Iris pigment epithelial cell (primary cell): ENCODE measurements around the gene BACE1-AS.
"Not testable (repeated sequence)": the region's sequence is repeated elsewhere in the genome, so short reads cannot be mapped to it uniquely, and the experiment has no call there.

Source experiments
- DNase-seq: peaks from one replicate; pipeline ENCODE4 v3.0.0-alpha.2; 2011; ENCODE audit warnings: low read depth

BACE1-AS gene

DNA sequence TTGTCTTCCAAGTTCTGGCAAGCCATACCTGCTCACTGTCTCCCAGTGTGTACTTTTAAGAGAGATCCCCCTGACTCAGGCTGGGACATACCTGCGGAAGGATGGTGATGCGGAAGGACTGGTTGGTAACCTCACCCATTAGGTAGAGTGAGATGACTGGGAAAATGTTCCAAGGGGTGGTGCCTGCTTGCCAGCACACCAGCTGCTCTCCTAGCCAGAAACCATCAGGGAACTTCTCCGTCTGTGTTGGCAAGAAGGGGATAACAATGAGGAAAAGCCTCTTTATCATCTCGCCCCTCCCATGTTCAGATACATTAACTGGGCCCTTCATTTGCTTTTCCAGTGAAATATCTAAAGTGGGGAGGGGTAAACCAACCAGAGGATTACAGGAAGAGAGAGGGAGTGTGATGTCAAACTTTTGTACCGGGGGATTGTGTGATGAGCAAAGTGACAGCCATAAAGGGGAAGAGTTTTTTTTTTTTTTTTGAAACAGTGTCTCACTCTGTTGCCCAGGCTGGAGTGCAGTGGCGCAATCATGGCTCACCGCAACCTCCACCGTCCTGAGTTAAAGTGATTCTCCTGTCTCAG is at the start of gene BACE1-AS:
TSS of gene BACE1-AS (plus strand) at position 538 of the 588 bp plus-strand sequence.
- no peak for DNase-seq

DNA sequence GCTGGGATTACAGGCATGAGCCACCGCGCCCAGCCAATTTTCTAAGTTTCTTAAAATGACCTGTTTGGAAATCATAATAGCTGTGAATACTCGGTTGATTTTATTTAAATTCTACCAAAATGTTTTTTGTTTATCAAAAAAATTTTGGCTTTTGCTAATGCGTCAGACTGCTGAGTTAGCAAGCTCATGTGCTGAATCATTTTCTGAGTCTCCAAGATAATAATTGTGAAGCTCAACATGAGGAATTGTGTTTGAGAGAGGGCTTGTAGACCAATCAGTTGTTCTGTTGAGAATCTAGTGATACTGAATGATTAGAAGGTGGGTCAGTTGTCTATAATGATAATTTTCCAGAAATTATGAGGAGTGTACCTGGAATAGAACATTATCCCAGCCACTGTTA is 42.8 kb upstream of the BACE1-AS start:
- no peak for DNase-seq

DNA sequence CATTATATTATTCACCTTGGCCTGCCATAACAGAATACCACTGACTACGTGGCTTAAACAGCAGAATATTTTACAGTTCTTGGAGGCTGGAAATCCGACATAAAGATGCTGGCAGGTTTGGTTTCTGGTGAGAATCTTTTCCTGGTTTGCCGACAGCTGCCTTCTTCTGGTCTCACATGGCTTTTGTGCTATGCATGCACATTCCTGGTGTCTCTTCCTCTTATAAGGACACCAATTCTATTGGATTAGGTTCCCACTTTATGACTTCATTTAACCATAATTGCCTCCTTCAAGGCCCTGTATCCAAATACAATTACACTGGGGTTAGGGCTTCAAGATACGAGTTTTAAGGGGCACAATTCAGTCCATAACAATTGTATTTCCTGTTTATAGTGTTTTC is 41.6 kb upstream of the BACE1-AS start:
- DNase-seq: no peak

DNA sequence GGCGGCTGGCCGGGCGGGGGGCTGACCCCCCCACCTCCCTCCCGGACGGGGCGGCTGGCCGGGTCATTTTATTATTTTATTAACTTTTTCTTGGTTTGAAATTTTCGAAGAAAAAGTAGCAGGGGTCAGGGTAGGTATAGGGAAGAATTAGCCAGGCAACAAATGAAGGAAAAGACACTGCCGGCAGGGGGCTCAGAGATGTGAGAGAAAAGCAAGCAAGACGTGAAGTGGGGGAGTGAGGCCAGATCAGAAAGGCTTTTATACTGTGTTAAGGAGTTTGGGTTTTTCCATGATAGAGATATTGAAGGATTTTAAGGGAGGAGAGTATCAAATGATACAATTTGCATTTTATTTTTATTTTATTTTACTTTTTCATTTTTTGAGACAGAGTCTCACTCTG is 39.6 kb upstream of the BACE1-AS start:
- DNase-seq: no peak

- no peak for DNase-seq
These were observed 35.2 kb upstream of the BACE1-AS start for GRCh38 chr11:117255966-117256365.

DNA sequence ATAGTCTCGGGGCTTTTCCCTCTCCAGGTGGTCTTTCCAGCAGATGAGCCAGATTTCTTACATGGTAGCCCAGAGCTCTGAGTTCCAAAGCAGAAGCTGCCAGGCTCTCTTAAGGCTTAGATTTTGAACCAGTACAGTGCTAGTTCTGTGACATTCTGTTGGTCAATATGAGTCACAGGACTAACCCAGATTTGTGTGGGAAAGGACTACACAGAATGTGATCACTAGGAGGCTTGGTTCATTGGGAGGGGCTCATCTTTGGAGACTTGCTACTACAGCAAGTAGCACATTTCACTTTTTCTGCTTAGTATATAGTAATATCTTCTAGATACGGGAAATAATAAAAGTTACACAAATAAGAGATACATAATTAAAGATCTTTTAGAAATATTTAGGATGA is 34.6 kb upstream of the BACE1-AS start:
- DNase-seq: peak; percentile 72

DNA sequence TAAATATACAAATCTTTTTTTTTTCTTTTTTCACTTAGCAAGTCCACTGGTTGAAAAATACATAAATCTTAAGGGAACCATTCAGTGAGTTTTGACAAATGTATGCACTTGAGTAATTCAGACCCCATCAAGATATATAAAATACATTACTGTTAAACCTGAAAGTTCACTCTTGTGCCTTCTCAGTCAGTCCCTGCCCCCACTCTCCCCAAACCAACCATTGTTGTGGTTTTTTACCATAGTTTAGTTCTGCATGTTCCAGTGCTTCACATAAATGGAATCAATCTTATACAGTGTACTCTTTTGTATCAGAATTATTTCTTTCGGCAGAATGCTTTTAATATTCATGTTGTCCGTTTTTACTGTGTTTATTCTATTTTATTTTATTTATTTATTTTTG is 32.6 kb upstream of the BACE1-AS start:
- DNase-seq: no peak

- peak; percentile 83 for DNase-seq
These were observed 31.7 kb upstream of the BACE1-AS start for GRCh38 chr11:117259417-117259816.

DNA sequence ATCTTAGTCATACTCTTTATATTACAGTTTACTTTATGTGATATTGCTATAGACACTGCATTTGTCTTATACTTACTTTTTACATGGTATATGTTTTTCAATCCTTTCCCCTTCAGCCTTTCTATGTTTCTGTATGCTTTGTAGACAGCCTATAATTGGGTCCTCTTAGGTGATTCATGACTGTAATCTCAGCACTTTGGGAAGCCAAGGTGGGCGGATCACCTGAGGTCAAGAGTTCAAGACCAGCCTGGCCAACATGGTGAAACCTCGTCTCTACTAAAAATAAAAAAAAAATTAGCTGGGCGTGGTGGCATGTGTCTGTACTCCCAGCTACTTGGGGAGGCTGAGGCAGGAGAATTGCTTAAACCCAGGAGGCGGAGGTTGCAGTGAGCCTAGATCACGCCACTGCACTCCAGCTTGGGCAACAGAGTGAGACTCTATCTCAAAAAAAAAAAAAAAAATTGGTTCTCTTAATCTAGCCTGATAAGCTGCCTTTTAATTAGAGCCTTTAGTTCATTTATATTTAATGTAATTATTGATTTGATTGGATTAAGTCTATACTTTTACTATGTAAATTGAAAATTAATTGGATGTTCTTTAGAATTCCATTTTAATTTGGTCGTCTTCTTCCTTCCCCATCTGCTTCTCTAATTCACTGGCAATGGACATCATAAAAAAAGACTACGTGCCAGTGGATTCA is 26.4 kb upstream of the BACE1-AS start:
- not testable (repeated sequence) for DNase-seq

- DNase-seq: no peak
These were observed 25.4 kb upstream of the BACE1-AS start for GRCh38 chr11:117265745-117266144.

GRCh38 chr11:117269856-117270255 is 21.3 kb upstream of the BACE1-AS start:
- DNase-seq: no peak

DNA sequence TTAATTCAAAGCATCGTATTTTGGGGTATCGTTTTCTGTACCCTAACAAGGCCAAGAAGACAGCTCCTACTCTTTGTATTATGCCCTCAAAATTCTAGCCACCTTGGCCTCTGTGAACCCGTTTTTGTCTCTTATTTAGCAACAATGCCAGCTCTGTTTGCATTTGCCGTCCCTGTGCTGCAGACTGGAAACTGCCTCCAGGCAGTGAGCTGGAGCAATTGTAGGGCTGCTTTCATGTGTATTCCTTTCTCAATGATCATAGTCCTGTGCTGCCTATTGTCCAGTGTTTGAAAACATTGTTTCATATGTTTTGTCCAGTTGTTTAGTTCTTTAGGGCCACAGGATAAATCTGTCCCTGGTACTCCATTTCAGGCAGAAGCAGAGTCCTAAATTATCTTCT is 19.9 kb upstream of the BACE1-AS start:
- DNase-seq: no peak

DNA sequence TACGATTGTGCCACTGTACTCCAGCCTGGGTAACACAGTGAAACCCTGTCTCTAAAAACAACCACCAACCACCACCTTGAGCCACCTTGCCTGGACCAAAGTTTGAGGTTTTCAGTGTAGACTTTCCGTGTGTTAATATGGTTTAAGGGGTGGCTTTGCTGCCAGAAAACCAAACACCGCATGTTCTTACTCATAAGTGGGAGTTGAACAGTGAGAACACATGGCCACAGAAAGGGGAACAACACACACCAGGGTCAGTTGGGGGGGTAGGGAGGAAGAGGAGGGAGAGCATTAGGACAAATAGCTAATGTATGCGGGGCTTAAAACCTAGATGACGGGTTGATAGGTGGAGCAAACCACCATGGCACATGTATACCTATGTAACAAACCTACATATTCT is 19.0 kb upstream of the BACE1-AS start:
- DNase-seq: not testable (repeated sequence)

- DNase-seq: peak; percentile 90
These were observed 17.4 kb upstream of the BACE1-AS start for GRCh38 chr11:117273550-117274289.

- DNase-seq: no peak
These were observed 12.8 kb upstream of the BACE1-AS start for GRCh38 chr11:117278347-117278746.

DNA sequence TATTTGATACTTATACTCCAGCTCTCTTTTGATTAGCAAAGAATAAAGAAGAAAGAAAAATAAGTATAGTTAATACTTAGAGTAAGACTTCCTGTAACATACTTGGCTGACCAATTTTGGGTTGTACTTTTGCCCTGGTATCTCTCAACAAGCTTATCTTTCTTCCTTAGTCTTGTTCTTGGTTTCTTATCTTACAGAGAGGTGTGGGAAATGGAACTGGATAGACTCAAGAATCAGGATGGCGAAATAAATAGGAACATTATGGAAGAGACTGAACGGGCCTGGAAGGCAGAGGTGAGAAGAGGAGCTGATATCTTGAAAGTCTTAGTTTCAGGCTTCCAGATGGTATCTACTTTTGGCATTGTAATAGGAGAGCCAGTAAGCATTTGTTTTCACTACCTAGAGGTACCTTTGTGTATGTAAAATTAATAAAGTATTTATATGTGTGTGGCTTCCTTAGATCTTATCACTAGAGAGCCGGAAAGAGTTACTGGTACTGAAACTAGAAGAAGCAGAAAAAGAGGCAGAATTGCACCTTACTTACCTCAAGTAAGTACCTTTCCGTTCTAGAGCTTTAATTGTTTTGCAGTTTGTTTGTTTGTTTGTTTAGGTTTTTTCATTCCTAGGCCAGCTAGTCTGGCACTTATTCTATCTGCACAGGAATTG is 11.3 kb upstream of the BACE1-AS start:
- no peak for DNase-seq

GRCh38 chr11:117281159-117281558 is 10.0 kb upstream of the BACE1-AS start:
- peak; percentile 88 for DNase-seq

DNA sequence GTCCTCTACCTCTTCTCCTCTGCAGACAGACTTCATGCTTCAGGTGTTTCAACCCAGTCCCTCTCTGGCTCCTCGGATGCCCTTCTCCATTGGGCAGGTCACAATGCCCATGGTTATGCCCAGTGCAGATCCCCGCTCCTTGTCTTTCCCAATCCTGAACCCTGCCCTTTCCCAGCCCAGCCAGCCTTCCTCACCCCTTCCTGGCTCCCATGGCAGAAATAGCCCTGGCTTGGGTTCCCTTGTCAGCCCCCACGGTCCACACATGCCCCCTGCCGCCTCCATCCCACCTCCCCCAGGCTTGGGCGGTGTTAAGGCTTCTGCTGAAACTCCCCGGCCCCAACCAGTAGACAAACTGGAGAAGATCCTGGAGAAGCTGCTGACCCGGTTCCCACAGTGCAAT is 9.3 kb upstream of the BACE1-AS start:
- DNase-seq: no peak

GRCh38 chr11:117282956-117283355 is 8.2 kb upstream of the BACE1-AS start:
- DNase-seq: no peak

- no peak for DNase-seq
These were observed 7.1 kb upstream of the BACE1-AS start for GRCh38 chr11:117284053-117284452.

DNA sequence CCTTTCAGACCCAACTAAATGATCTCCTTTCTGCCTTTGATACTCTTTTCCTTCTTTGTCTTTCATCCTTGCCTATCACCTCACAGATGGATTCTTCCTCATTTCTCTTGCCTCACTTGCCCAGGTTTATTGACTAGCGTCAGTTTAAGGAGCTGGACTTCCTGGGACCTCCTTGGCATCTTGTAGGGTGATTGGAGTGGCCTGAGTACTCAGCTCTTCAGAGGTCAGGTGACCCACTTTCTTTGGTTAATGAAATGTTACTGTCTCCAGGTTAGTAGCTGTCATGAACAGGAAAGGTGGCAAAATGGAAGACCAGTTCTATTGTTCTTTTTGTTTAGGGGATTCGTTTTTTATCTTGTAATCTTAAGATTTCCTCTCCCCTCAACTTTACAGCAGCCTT is 4.6 kb upstream of the BACE1-AS start:
- no peak for DNase-seq

- DNase-seq: no peak
These were observed 3.5 kb upstream of the BACE1-AS start for GRCh38 chr11:117287668-117288067.

GRCh38 chr11:117289795-117290194 is 1.4 kb upstream of the BACE1-AS start:
- DNase-seq: no peak
